NCI-H1105 treated with DMSO at 0.1 percent for 48 hours (cell line): Measurements from ENCODE around the gene RTBDN.

ENCODE experiments used
- DNase-seq: peaks from one replicate; lab custom pipeline; 2025; lab: John Stamatoyannopoulos, UW

The RTBDN gene

DNA sequence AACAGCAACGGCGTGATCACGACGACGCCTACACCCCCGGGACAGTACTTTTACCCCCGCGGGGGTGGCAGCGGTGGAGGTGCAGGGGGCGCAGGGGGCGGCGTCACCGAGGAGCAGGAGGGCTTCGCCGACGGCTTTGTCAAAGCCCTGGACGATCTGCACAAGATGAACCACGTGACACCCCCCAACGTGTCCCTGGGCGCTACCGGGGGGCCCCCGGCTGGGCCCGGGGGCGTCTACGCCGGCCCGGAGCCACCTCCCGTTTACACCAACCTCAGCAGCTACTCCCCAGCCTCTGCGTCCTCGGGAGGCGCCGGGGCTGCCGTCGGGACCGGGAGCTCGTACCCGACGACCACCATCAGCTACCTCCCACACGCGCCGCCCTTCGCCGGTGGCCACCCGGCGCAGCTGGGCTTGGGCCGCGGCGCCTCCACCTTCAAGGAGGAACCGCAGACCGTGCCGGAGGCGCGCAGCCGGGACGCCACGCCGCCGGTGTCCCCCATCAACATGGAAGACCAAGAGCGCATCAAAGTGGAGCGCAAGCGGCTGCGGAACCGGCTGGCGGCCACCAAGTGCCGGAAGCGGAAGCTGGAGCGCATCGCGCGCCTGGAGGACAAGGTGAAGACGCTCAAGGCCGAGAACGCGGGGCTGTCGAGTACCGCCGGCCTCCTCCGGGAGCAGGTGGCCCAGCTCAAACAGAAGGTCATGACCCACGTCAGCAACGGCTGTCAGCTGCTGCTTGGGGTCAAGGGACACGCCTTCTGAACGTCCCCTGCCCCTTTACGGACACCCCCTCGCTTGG is 42.1 kb downstream of the RTBDN start:
- peak; percentile 67 for DNase-seq

DNA sequence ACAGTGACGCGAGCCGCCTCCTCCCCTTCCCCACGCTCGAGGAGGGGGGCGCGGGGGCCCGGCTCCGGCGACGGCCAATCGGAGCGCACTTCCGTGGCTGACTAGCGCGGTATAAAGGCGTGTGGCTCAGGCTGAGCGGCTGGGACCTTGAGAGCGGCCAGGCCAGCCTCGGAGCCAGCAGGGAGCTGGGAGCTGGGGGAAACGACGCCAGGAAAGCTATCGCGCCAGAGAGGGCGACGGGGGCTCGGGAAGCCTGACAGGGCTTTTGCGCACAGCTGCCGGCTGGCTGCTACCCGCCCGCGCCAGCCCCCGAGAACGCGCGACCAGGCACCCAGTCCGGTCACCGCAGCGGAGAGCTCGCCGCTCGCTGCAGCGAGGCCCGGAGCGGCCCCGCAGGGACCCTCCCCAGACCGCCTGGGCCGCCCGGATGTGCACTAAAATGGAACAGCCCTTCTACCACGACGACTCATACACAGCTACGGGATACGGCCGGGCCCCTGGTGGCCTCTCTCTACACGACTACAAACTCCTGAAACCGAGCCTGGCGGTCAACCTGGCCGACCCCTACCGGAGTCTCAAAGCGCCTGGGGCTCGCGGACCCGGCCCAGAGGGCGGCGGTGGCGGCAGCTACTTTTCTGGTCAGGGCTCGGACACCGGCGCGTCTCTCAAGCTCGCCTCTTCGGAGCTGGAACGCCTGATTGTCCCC is 42.9 kb downstream of the RTBDN start, which contains the start of gene JUNB:
Gene JUNB (plus strand): TSS at position 142 of the 706 bp plus-strand sequence. CDS start 286 bp downstream, at position 428.
- peak; percentile 91 for DNase-seq

DNA sequence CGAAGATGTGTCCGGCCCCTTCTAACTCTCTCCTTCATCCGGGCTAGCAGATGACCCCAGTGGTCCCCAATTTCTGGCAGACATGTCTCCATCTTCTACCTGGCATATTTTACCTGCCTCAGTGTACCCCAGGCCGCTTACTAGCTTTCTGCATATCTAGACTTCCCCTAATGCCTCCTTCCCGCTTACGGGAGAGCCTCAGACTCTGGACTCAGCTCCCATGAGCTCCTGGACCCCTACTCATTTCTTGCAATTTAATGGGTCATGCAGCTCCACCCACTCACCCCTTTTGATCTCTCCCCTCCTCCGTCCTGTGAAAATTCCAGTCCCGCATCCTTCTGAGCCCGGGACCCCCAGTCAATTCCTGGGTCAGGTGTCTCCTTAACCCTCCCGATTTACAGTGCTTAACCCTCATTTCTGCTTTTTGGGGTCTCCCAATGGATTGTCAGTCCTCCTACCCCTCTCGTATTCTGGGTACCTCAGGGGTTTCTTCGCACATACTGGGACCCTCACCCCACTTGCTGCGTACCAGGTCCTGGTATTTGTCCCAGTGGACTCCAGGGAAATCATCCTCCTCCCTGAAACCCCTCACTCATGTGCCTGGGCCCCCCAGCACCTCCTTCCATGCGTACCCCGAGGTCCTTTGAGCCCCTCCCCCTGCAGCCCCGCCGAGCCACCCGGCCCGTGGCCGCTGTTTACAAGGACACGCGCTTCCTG is 43.6 kb downstream of the RTBDN start:
- DNase-seq = no peak

DNA sequence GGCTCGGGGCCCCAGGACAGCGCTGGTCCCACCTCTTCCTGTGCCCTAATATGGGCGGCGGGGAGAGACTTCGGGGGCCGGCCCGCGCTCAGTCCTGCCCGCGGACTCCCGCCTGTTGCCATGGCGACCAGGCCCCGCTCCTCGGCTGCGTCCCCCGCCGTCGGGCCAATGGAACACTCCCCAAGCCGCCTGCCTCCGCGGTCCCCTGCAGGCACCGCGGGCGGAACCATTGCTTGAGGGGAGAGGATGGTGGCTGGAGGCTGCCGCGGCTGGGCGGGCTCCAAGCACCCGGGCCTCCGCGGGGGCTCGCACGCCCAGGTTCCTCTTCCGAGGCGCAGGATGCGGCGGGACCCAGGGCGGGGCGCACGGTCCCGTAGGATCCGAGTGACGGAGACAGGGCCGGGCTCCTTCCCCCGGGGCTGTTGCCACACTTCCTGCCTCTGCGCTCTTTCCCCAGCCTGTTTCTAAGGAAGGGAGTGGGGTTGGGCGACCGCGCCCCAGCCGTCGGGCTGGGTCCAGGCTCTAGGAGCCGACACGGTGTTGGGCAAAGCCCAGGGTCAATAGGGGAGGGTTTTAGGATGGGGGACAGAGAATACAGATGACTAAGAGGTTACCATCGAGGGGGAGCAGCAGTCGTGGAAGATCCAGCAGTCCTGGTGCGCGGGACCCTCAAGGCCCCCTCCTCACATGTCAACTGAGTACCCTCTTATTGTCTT is 44.3 kb downstream of the RTBDN start:
- peak; percentile 89 for DNase-seq

DNA sequence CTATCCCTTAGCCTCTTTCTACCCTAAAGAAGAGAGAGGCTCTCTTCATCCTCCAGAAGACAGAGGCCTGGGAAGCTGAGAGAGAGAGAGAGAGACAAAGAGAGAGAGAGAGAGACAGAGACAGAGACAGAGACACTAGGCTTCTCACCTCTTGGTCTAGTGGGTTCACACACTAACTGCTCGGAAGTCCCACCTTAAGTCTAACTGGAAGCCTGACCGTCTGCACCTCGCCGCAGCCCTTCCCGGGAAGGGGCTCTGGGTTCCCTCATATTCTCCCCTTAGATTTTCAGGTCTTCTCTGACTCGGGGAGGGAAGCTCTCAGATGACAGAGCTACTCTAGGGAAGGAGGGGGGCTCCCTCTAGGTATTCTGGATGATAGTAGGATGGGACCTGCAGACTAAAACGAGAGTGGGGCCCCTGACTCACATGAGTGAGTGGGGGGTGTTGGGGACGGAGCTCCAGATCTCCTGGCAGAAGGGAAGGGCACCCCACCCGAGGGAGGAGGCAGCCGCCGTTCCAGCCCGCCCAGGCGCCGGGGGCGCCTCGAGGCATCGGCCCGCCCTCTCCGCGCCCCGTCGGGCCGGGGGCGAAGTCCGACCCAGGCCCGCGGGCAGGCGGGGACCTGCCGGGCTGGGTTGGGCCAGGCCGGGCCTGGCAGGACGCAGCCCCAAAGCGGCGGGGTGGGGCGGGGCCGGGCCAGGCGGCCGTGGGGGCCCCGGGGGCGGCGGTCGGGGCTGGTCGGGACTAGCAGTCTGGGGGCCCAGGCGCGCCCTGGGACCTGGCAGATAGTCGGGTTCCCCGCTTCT is 45.1 kb downstream of the RTBDN start:
- no peak for DNase-seq

DNA sequence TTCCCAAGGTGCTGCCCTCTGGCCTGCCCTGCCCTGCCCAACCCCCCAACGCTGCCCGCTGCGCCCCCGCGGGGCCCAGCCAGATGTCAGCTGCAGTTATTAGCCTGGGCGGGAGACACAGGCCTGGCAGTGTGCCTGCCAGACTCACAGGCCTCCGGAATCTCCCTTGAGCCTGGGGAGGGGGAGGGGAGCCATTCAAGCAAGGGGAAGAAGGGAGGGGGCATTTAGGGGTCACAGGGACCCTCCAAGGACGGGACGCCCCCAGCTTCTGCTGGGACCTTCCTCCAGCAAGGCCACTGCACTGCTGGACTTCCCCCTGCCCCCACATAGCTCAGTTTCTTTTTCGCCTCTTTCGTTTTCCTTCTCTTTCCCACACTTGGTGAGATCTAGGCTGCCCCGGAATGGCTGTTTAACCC is 45.7 kb downstream of the RTBDN start:
- DNase-seq = peak; percentile 59

DNA sequence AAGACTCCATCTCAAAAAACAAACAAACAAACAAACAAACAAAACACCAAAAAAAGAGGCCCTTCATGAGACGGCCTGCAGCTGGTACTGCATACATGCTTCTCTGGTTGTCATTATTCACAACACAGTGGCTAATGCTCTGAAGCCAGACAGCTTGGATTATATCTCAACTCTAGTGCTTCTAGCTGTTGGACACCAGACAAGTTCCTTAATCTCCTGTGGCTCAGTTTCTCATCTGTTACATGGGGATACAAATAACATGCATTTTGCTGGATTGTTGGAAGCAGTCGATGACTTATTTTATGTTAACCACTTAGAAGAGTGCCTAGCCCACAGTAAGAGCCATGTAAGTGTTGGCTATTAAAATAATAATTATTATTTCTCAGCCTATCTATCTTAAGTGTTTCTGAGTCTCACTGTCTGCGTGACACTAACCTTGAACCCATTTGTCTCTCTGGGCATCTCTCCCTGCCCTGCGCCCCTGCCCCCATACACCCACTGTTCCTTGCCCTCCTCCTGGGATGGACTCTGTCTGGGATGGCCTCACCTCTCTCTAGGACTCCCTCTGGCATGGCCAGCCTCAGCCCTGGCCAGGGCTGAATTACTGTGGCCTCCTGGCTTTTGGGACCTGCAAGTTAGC is 46.2 kb downstream of the RTBDN start:
- DNase-seq = no peak

DNA sequence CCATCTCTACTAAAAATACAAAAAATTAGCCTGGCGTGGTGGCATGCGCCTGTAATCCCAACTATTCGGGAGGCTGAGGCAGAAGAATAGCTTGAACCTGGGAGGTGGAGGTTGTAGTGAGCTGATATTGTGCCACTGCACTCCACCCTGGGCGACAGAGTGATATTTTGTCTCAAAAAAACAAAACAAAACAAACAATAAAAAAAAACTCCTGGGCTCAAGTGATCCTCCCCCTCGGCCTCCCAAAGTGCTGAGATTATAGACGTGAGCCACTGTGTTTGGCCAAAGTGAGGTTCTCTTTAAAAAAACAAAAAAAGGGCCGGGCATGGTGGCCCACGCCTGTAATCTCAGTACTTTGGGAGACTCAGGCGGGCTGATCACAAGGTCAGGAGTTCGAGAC is 46.9 kb downstream of the RTBDN start:
- no peak for DNase-seq

DNA sequence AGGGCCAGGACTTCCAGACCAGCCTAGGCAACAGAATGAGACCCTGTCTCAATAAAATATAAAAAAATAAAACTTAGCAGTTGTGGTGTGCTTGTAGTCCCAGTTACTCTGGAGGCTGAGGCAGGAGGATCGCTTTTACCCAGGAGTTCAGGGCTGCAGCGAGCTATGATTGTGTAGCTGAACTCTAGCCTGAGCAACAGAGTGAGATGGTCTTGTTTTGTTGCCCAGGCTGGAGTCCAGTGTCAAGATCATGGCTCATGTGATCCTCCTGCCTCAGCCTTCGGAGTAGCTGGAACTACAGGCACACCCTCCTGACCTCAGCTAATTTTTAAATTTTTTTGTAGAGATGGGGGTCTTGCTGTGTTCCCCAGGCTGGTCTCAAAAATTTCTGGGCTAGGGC is 47.4 kb downstream of the RTBDN start:
- no peak for DNase-seq

DNA sequence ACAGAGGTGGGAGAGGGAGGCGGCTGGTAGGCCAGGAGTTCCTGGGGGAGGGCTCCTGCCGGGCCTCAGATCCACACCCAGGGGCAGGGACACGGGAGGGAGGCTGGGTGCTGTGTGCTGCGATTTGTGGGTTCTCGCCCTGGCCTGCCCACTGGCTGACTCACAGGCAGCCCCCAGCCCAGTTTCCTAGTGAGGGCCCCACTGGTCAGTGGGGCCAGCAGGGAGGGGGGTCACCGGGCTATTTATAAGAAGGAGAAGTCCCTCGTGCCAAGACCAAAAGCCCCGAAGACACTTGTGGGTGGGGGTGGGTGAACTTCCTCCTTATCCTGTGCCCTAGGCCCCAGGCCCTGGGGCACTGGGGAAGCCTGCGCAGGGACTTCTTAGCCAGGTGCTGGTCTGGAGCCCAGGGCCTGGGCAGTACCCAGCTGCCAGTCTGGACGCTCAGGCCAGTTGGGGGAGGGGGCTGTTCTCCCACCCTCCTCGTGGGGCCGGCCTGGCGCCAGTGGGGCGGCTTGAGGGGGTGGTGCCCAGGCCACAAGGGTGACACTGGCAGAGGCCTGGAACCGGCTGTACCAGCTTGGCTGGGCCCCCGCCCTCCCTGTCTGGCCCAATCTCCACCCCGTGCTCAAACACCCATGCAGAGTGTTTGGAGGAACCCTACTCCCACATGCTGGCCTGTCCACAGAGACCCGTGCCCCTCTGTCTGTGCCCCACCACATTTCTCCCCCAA is 48.1 kb downstream of the RTBDN start:
- DNase-seq = no peak

DNA sequence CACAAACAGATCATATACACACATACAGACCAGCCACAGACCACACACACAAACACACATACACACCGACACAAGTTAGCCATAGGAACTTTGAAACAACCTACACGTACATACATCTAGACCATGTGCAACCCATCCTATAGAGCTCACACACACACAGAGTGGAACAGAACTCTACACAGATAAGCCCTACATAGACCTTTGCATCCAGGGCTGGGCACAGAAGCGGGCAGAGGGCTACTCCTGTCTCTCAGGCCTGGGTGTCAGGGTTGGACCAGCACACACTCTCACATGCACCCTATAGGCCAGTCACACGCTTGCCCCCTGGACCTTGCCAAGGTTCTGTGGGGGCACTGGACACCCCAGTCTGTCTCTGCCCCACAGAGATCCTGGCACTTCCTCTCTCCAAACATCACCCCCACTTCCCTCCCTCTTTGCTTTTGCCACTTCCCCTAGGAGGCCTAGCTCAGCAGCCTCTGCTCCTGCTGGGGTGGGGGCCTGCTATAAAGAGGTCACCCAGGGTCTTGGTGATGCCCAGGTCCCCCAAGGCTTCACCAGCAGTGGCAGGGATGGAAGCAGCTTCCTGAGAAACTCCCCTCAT is 48.8 kb downstream of the RTBDN start:
- DNase-seq = no peak

DNA sequence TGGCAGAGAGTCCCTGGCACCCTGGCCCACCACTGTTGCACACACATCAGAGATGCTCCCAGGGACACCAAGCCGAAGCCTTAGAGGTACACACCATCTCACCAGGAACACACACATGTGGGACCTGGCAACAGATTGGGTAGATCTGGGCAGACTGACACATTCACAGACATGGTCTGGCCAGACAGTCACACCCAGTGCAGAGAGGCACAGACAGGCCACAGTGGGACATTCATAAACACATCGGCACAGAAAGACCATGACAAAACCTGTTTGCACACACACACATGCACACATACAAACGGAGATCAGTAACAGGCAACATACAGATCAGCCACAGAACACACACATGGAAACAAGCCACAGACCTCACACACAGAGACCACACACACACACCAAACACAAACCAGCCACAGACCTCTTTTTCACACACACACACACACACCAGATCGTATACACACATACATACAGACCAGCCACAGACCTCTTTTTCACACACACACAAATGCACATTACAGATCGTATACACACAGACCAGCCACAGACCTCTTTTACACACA is 49.4 kb downstream of the RTBDN start:
- no peak for DNase-seq

DNA sequence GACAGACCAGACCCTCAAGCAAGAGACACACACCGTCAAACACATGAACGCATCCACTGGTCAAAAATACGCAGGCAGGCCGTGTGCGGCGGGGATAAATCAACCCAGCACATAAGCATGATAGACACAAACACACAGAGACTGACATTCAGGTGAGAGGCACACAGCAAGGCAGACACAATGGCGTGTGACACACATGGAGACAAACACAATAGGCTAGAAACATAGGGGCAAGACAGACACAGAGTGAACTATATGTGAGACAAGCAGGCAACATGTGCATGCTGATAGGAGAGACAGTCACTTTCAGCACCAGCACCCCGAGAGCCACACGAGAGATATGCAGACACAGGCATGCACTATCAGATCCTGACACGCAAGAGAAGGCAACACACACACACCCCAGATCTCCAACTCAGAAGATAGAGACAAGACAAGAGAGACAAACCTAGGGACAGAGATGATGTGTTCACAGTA is 49.9 kb downstream of the RTBDN start:
- DNase-seq = no peak

DNA sequence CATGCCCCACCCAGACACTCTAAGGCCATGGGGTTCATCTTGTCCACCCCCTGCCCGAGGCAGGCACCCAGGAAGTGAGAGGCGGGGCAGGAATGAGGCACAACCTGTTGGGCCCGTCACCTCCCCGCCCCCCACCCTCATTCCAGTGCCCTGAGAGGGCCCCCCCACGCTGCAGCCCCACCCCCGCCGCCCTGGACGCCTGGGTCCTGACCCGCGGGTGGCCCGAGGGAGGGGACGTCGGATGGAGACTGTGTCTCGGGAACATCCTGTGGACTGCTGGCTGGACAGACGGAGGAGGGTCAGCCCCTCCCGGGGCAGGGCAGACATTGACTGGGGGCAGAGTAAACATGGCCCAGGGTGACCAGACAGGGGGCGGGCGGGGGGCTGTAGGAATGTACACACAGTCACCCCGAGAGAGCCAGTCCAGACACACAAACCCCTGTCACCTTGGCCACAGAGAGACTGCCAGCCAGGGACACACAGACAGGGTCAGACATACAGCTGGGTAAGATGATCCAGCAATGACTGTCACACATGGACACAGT is 50.5 kb downstream of the RTBDN start:
- no peak for DNase-seq

DNA sequence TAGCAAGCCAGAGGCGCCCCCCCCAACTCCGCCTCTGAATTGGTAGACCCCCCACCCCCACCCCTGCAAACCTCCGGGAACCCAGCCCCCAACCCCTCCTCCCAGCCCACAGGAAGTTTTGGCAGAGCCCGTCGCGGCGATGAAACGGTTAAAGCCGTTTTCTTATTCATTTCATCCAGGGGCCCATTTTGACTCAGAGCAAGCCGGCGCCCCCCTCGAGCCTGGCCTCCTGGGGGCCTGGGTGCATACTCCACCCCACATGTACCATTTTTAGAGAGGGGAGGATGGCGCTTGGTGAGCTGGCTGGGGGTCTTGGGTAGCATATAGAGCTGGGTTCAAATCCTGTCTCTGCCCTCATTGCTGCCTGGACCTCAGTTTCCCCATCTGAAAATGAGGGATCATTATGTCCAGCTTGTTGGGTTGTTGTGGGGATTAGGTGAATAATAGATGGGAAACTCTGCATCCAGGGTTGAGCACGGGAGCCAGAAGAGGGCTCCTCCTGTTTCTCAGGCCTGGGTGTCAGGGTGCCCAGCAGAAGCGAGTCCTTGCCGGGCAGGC is 51.0 kb downstream of the RTBDN start:
- no peak for DNase-seq

DNA sequence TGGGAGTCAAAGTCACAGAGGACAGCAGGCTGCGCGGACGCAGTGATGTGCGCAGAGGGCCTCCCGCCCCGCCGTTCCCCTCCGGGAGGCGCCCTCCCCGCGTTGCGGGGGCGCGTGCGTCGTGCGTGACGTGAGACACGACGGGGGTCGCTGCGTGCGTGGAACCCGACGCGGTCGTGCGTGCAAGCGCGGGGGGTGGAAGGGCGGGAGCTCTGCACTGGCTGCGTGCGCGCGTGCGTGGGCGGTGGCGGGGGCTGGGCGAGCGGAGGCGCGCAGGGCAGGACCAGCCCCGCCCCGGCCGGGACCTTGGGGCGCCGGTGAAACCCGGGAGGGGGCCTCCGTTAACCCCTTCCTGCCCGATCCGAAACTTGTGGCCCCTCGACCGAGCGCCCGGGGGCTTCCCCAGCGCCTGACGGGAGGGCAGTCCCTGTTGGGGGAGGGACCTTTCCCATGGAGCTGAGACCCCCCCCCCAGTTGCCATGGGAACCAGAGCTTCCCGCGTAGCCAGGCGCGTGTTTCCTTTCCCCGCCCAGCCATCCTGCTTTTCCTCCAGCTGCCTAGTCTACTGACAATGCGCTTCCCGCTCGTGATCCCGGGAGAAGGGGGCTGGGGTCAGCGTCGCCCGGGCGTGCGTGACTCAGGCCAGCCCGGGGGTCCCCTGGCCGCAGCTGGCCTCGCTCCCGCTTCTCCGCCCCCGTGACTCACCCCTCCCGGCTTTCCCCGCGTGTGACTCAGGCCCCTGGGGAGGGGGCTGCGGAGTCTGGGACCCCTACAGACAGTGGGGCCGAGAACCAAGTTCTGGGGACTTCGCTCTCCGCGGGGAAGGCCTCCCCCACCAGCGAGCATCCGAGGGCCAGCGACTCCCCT is 51.7 kb downstream of the RTBDN start:
- peak; percentile 67 for DNase-seq

DNA sequence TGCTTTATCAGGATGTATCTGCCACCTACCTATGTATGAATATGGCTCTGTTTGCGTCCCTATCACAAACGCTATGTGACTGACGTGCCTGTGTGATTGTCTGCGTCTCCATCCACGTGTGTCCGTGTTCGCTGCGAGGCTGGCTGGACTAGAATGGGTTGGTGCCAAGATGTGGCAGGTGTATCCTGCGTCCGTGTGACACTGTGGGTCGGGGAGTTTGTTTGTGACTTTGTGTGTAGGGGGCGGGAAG is 52.3 kb downstream of the RTBDN start:
- no peak for DNase-seq
